Stimulated activated CD8-positive, alpha-beta memory T cell treated with anti-CD3 and anti-CD28 coated beads, Interleukin-4, amount 100 ng/mL, for 48 hours (primary cell): ENCODE measurements around the gene NFASC.

ENCODE experiments used
- DNase-seq: peaks from one replicate; pipeline ENCODE4 v3.0.0-alpha.2; 2020

NFASC gene

DNA sequence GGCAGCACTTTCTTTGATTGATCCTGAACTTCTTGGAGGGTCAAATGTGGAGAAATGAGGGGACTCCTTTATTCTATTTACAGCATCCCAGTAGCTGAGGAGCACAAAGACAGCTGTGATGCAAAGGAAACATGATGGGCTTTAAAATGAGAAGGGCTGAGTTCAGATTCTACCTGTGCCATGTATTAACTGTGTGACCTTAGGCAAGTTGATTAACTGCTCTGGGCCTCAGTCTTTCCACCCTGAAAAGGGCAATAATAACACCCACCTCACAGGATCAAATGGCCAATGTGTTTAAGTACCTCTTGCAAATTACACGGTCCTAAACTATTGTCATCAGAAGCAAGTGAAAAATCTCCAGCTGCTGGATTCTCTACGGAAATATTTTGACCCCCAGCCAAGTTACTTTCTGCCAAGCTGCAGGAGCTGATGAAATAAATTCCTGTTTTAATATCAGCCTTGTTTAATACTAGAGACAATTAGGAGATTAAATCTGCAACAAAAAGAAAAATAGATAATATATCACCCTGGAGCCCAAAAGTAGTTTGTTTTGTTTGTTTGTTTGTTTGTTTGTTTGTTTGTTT lies 197.9 kb downstream of the NFASC start:
- no peak for DNase-seq

DNA sequence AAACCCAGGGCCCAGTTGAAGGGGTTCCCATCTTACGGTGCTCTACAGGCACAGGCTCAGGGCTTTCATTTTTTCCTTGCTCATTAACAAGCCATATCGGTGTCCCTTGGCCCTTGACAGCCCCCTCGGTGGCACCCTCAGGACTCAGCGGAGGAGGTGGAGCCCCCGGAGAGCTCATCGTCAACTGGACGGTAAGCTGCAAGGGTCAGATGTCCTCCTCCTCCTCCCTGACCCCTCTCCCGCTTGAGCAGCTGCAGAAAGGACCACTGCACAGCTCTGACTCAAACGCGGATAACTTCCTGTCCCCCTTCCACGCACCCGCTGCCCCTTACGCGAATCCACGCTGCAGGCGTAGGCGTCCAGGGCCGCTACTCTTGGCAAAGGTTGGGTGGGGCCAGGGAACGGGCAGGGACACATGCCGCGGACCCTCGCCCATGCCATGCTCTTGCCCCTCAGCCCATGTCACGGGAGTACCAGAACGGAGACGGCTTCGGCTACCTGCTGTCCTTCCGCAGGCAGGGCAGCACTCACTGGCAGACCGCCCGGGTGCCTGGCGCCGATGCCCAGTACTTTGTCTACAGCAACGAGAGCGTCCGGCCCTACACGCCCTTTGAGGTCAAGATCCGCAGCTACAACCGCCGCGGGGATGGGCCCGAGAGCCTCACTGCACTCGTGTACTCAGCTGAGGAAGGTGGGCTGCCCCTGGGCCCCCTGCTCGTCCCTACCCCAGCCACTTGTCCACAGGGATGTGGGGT lies 198.9 kb downstream of the NFASC start:
- DNase-seq: no peak

- no peak for DNase-seq
Observed at GRCh38 chr1:205071028-205071409, 200.4 kb downstream of the NFASC start.

DNA sequence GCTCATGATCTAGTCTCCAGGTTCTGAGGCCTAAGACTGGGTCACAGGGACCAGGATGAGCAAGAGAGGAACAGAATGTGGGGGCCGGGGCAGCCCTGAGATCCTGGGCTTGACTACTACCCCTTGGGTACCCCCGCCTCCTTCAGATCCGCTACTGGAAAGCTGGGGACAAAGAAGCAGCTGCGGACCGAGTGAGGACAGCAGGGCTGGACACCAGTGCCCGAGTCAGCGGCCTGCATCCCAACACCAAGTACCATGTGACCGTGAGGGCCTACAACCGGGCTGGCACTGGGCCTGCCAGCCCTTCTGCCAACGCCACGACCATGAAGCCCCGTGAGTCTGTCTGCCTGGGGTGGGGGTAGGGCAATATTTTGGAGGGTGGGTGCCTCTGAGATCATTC lies 201.1 kb downstream of the NFASC start:
- DNase-seq: no peak

GRCh38 chr1:205072286-205072685 lies 201.6 kb downstream of the NFASC start:
- DNase-seq: no peak
